ENCODE measurements around the gene RCCD1. TPM values are rescaled to one million over a fixed set of nuclear protein-coding genes. Genes with fewer than 3 reads are reported as not detected.
"Not testable (repeated sequence)": the region's sequence is repeated elsewhere in the genome, so short reads cannot be mapped to it uniquely, and the experiment has no call there.

The RCCD1 gene
- total RNA-seq, 2 donors from 2014 or later = 26.2 to 27.6 TPM

GRCh38 chr15:90926766-90927165 is 27.9 kb upstream of the RCCD1 start:
- not testable (repeated sequence) for ATAC-seq (replicated peaks in 1 of 2); H3K4me3 Mint-ChIP-seq
- H3K4me1 Mint-ChIP-seq (ENCODE audit: low read depth) = peaks cover 64% of the 10 kb centered on the region

DNA sequence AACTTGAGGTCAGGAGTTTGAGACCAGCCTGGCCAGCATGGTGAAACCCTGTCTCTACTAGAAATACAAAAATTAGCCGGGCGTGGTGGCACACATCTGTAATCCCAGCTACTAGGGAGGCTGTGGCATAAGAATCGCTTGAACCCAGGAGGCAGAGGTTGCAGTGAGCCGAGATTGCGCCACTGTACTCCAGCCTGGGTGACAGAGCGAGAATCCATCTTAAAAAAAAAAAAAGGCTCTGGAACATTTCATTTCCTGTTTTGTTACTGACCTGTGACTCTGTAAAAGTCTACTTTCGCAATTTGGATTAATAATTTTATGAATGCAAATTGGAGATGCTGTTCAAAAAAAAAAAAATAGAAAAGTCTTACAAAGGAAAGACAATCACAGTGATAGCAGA is 26.6 kb upstream of the RCCD1 start:
- not testable (repeated sequence) for H3K9me3 Mint-ChIP-seq; DNase-seq; ATAC-seq (replicated peaks in 1 of 2); H3K27me3 Mint-ChIP-seq (ENCODE audit: low read depth)
- peak overlapping the region; percentile 61 to 76 for H3K4me3 Mint-ChIP-seq
- peaks cover 61% of the 10 kb centered on the region for H3K4me1 Mint-ChIP-seq (ENCODE audit: low read depth)
- peaks cover 2 to 10% of the 10 kb centered on the region in 2 donors for H3K36me3 Mint-ChIP-seq (ENCODE audit: insufficient read depth in 2 of 2)
- H3K27ac Mint-ChIP-seq = peak overlapping the region; percentile 82

More at GRCh38 chr15:90926766-90927165, 27.9 kb upstream of the RCCD1 start:
- not testable (repeated sequence) for DNase-seq; H3K27ac Mint-ChIP-seq; H3K9me3 Mint-ChIP-seq; H3K36me3 Mint-ChIP-seq (ENCODE audit: insufficient read depth in 2 of 2); H3K27me3 Mint-ChIP-seq (ENCODE audit: low read depth)

- Mint-ChIP-seq H3K9me3 (no peaks in the 10 kb centered on the region), H3K4me3 (peak overlapping the region; percentile 99), H3K36me3 (ENCODE audit: insufficient read depth in 2 of 2) (peaks cover 2 to 8% of the 10 kb centered on the region in 2 donors), H3K4me1 (ENCODE audit: low read depth) (peaks cover 61% of the 10 kb centered on the region), H3K27ac (peak overlapping the region; percentile 98), H3K27me3 (ENCODE audit: low read depth) (no peaks in the 10 kb centered on the region)
- DNase-seq = no peak
- no peak for ATAC-seq (replicated peaks in 1 of 2)
Measured at GRCh38 chr15:90929246-90930019, 25.3 kb upstream of the RCCD1 start.

GRCh38 chr15:90930861-90931574 is 23.7 kb upstream of the RCCD1 start:
- H3K9me3 Mint-ChIP-seq = no peaks in the 10 kb centered on the region
- H3K4me1 Mint-ChIP-seq (ENCODE audit: low read depth) = peaks cover 61% of the 10 kb centered on the region
- H3K4me3 Mint-ChIP-seq = peak overlapping the region; percentile 99
- peaks cover 2 to 9% of the 10 kb centered on the region in 2 donors for H3K36me3 Mint-ChIP-seq (ENCODE audit: insufficient read depth in 2 of 2)
- H3K27me3 Mint-ChIP-seq (ENCODE audit: low read depth) = no peaks in the 10 kb centered on the region
- DNase-seq (peak in 1 of 2 donors; percentile 8), ATAC-seq (replicated peaks in 1 of 2) (no peak)
- H3K27ac Mint-ChIP-seq = peak overlapping the region; percentile 98

DNA sequence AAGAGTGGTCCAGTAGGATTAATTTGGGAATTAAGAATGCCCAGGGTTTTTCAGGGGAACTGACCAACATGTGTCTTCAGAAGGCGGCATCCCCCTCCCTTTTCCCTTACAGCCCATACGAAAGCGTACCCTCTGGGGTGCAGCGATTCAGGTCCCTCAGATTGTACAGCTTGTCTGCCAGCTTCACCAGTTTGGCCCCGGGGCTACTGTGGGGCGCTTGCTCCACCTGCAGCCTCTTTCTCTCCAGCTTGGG is 23.2 kb upstream of the RCCD1 start:
- Mint-ChIP-seq H3K36me3 (ENCODE audit: insufficient read depth in 2 of 2) (peaks cover 2 to 14% of the 10 kb centered on the region in 2 donors), H3K4me1 (ENCODE audit: low read depth) (peaks cover 66% of the 10 kb centered on the region), H3K27me3 (ENCODE audit: low read depth) (no peaks in the 10 kb centered on the region), H3K4me3 (peak overlapping the region; percentile 99), H3K27ac (peak overlapping the region; percentile 98), H3K9me3 (no peaks in the 10 kb centered on the region)
- DNase-seq = no peak
- no peak for ATAC-seq (replicated peaks in 1 of 2)

DNA sequence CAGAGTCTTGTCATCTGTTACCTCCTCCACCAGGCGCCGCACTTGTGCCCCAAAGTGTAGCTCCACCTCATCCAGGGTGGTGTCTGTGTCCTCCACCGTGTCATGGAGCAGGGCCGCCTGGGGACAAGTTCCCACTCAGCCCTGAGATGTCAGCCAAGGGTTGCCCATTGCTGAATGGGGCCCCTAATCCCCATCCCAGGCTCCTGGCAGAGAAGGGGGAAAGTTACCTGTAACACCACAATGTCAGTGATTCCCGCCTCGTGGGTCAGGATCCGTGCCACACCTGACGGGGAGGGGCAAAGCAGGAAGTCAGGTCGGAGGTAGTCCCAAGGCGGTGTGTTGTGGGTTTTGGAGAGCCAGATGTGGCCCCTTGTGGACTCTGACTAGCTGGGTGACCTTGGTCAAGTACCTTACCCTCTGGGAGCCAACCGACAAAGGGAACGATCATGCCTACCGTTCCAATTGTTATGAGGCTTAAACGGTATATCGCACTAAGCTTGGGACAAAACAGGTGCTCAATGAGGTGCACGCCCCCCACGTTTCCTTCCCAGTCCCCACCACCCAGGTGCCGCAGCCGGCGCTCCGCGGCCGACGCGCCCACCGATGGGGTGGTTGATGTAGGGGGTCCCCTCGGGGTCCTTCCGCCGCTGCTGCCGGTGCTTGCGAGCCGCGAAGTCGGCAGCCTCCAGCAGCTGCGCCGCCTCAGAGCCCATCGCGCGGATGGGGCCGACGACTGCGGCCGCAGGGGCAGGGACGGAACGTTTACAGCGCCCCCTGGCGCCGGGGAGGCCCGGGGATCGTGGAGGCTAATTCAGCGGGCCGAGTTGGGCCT is 22.6 kb upstream of the RCCD1 start, which contains the start of gene HDDC3:
HDDC3 (minus strand) TSS at position 722 of the 832 bp plus-strand sequence; CDS start at position 713, 9 bp downstream.
- Mint-ChIP-seq H3K4me1 (ENCODE audit: low read depth) (peaks cover 72% of the 10 kb centered on the region), H3K36me3 (ENCODE audit: insufficient read depth in 2 of 2) (peaks cover 2 to 16% of the 10 kb centered on the region in 2 donors), H3K9me3 (no peaks in the 10 kb centered on the region), H3K27ac (peak within 1 kb of the TSS; percentile 98), H3K4me3 (peak within 1 kb of the TSS; percentile 99), H3K27me3 (ENCODE audit: low read depth) (no peaks in the 10 kb centered on the region)
- DNase-seq (peak; percentile 94 to 98), ATAC-seq (replicated peaks in 1 of 2) (peak; percentile 62 to 66)

GRCh38 chr15:90932660-90932991 is 22.1 kb upstream of the RCCD1 start:
- Mint-ChIP-seq H3K27ac (no peak overlapping the region), H3K36me3 (ENCODE audit: insufficient read depth in 2 of 2) (peaks cover 2 to 16% of the 10 kb centered on the region in 2 donors)
- no peak for ATAC-seq (replicated peaks in 1 of 2)

GRCh38 chr15:90933301-90933700 is 21.4 kb upstream of the RCCD1 start:
- Mint-ChIP-seq H3K36me3 (ENCODE audit: insufficient read depth in 2 of 2) (peaks cover 3 to 18% of the 10 kb centered on the region in 2 donors), H3K4me1 (ENCODE audit: low read depth) (peaks cover 72% of the 10 kb centered on the region), H3K27ac (peak overlapping the region; percentile 18), H3K9me3 (no peaks in the 10 kb centered on the region), H3K4me3 (peak overlapping the region; percentile 97 to 99), H3K27me3 (ENCODE audit: low read depth) (no peaks in the 10 kb centered on the region)
- ATAC-seq (replicated peaks in 1 of 2) (no peak), DNase-seq (no peak)

More at GRCh38 chr15:90932660-90932991, 22.1 kb upstream of the RCCD1 start:
- peaks cover 72% of the 10 kb centered on the region for H3K4me1 Mint-ChIP-seq (ENCODE audit: low read depth)
- DNase-seq = no peak
- no peaks in the 10 kb centered on the region for H3K9me3 Mint-ChIP-seq
- H3K27me3 Mint-ChIP-seq (ENCODE audit: low read depth) = no peaks in the 10 kb centered on the region
- H3K4me3 Mint-ChIP-seq = peak overlapping the region; percentile 99

DNA sequence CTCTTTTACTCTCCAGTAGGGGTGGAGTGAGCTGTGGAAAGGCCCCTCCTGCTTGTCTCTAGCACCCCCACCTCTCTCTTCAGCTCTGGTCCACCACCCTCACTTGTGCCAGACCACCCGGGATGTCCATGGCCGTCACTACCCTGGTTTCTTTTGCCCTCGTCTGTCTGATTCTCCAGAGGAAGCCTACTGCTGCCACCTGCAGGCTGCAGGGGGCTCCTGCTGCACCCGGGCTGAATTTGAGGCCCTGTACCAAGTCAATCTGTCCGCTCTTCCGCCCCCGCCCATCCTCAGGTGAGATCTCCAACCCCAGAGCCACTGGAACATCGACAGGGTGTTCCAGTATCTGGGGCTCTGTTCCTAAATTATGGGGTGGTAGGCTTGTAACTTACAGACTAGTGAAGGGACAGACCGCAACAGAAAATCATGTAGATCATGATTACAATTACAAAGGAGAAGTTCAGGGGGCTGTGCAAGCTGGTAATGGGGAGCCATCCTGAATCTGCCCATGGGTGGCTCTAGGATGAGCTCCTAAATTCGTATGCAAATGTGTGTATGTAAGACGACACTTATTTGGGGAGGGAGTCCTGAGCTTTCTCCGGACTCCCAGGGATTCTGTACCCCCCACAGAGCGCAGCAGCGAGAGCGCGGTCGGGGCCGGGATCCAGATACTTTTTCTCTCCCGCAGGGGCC is 20.3 kb upstream of the RCCD1 start:
- Mint-ChIP-seq H3K36me3 (ENCODE audit: insufficient read depth in 2 of 2) (peaks cover 4 to 17% of the 10 kb centered on the region in 2 donors), H3K9me3 (no peaks in the 10 kb centered on the region), H3K27me3 (ENCODE audit: low read depth) (no peaks in the 10 kb centered on the region), H3K27ac (peak overlapping the region; percentile 23), H3K4me1 (ENCODE audit: low read depth) (peaks cover 61% of the 10 kb centered on the region), H3K4me3 (peak overlapping the region; percentile 87 to 97)
- ATAC-seq (replicated peaks in 1 of 2) = peak; percentile 36 to 42
- DNase-seq = peak; percentile 90 to 93

- Mint-ChIP-seq H3K27me3 (ENCODE audit: low read depth) (no peaks in the 10 kb centered on the region), H3K9me3 (no peaks in the 10 kb centered on the region), H3K4me1 (ENCODE audit: low read depth) (peaks cover 56% of the 10 kb centered on the region), H3K4me3 (peak within 1 kb of the TSS; percentile 87 to 97), H3K27ac (peak within 1 kb of the TSS; percentile 83), H3K36me3 (ENCODE audit: insufficient read depth in 2 of 2) (peaks cover 4 to 17% of the 10 kb centered on the region in 2 donors)
- ATAC-seq (replicated peaks in 1 of 2) = peak; percentile 75 to 79
- peak; percentile 97 to 98 for DNase-seq
Measured at GRCh38 chr15:90934949-90935751, 19.5 kb upstream of the RCCD1 start, which contains the start of gene UNC45A. Gene UNC45A (plus strand): TSS chr15:90935285. CDS start chr15:90935325, 40 bp downstream.

GRCh38 chr15:90936823-90937222 is 17.9 kb upstream of the RCCD1 start:
- Mint-ChIP-seq H3K36me3 (ENCODE audit: insufficient read depth in 2 of 2) (peaks cover 4 to 21% of the 10 kb centered on the region in 2 donors), H3K27ac (peak overlapping the region; percentile 75), H3K27me3 (ENCODE audit: low read depth) (no peaks in the 10 kb centered on the region), H3K4me1 (ENCODE audit: low read depth) (peaks cover 41% of the 10 kb centered on the region), H3K9me3 (no peaks in the 10 kb centered on the region), H3K4me3 (peak overlapping the region; percentile 87 to 97)
- no peak for DNase-seq
- ATAC-seq (replicated peaks in 1 of 2) = no peak

DNA sequence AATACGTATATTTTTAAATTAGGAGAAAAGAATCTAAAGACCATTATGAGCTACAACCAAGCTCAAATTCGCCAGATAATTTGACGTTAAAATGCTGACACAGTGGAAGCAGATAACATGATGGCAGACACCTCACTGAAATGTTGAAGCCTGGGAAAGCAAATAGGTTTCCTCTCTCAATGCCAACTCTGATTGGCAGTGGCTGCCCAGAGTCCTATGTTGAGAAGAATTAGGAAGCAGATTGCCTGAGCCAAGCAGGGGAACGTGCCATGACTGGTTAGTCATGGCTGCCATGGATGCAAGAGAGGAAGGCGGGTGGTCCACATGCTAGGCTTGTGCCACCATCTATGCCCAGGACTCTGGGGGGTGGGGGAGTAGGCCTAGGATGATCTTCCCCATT is 16.4 kb upstream of the RCCD1 start:
- H3K36me3 Mint-ChIP-seq (ENCODE audit: insufficient read depth in 2 of 2) = peaks cover 4 to 20% of the 10 kb centered on the region in 2 donors
- peaks cover 31% of the 10 kb centered on the region for H3K4me1 Mint-ChIP-seq (ENCODE audit: low read depth)
- ATAC-seq (replicated peaks in 1 of 2) = no peak
- DNase-seq = no peak
- no peak overlapping the region for H3K4me3 Mint-ChIP-seq
- H3K9me3 Mint-ChIP-seq = no peaks in the 10 kb centered on the region
- no peaks in the 10 kb centered on the region for H3K27me3 Mint-ChIP-seq (ENCODE audit: low read depth)
- H3K27ac Mint-ChIP-seq = no peak overlapping the region

Measured in activated T-cell treated with anti-CD3 and anti-CD28 coated beads, Interleukin-2, amount 50 U/mL, for 72 hours (primary cell).